MCF 10A (cell line): ENCODE results near the gene GRM3. TPM values are rescaled to one million over a fixed set of nuclear protein-coding genes. Genes with fewer than 3 reads are reported as not detected.

Source experiments
- BruUV-seq: library from RNA; stranded (reverse); fragments of 400-500 nt; replicated peaks from 2 replicates; lab custom pipeline; 2021; lab: Mats Ljungman, UMichigan
- CTCF ChIA-PET: fragments of 300-600 bp; sonication (Branson Sonifier 250); formaldehyde crosslinking; extraction: SDS; loops from one replicate; lab custom pipeline; 2021; ENCODE audit warnings: antibody characterized with exemption, inconsistent platforms; lab: Yijun Ruan, JAX
- POLR2A ChIA-PET: fragments of 300-600, 350-650 bp; sonication (Branson Sonifier 250); formaldehyde crosslinking; extraction: SDS; loops from one replicate; lab custom pipeline; 2020; ENCODE audit warnings: antibody characterized with exemption, inconsistent platforms; lab: Yijun Ruan, JAX
- DNase-seq: peaks from one replicate; pipeline ENCODE4 v3.0.0-alpha.2; 2018; ENCODE audit not compliant: unreplicated experiment
- H3K27ac Mint-ChIP-seq: one replicate; pipeline ENCODE4 v1.8.0; 2022; ENCODE audit warnings: mild to moderate bottlenecking, low read depth, mixed read lengths; ENCODE audit not compliant: unreplicated experiment
- H3K27me3 Mint-ChIP-seq: one replicate; pipeline ENCODE4 v1.8.0; 2022; ENCODE audit warnings: mixed read lengths; ENCODE audit not compliant: insufficient read depth, unreplicated experiment
- H3K36me3 Mint-ChIP-seq: one replicate; pipeline ENCODE4 v1.8.0; 2022; ENCODE audit warnings: mild to moderate bottlenecking, moderate library complexity, mixed read lengths; ENCODE audit not compliant: insufficient read depth, unreplicated experiment
- H3K4me1 Mint-ChIP-seq: one replicate; pipeline ENCODE4 v1.8.0; 2022; ENCODE audit warnings: mixed read lengths; ENCODE audit not compliant: insufficient read depth, unreplicated experiment
- H3K4me3 Mint-ChIP-seq: one replicate; pipeline ENCODE4 v1.8.0; 2022; ENCODE audit warnings: mild to moderate bottlenecking, moderate library complexity, mixed read lengths; ENCODE audit not compliant: unreplicated experiment
- H3K9me3 Mint-ChIP-seq: one replicate; pipeline ENCODE4 v1.8.0; 2022; ENCODE audit warnings: mixed read lengths; ENCODE audit not compliant: unreplicated experiment
- intact Hi-C: fragments of 100-400 bp; cut with micrococcal nuclease; formaldehyde crosslinking; loops from 2 replicates; pipeline ENCODE4 v1.14.1; 2022
- total RNA-seq: library from RNA; stranded (reverse); gene quantifications from 2 replicates; pipeline ENCODE4 v1.2.3, GENCODE V29; 2022
- TF ChIP-seq, protein P1 (sequence below): fragments of 200-600 bp; IDR thresholded peaks from one replicate; pipeline ENCODE4 v1.8.0; 2022; ENCODE audit warnings: antibody characterized with exemption, mild to moderate bottlenecking; ENCODE audit not compliant: unreplicated experiment

The GRM3 gene
- total RNA-seq, 1 experiment from 2014 or later, result not detected

- Mint-ChIP-seq H3K27me3 (peaks cover 11% of the 10 kb centered on the region), H3K27ac (no peak overlapping the region), H3K9me3 (no peaks in the 10 kb centered on the region), H3K4me1 (peaks cover 7% of the 10 kb centered on the region), H3K4me3 (no peak overlapping the region), H3K36me3 (peaks cover 14% of the 10 kb centered on the region)
- DNase-seq, result peak; percentile 16
- CTCF ChIA-PET, result interaction anchor here (0.7 to 5.1 kb wide), 6 partner anchors 16 to 236 kb away, joined by 3 to 39 read pairs (median 4); no protein-coding TSS in a partner anchor
- POLR2A ChIA-PET, result interaction anchor here (1.0 kb wide), 1 partner anchor 241 kb away, joined by 3 read pairs; the partner anchor contains the start of gene DMTF1
- no TSS peak for BruUV-seq
- TF ChIP-seq, protein P1, sequence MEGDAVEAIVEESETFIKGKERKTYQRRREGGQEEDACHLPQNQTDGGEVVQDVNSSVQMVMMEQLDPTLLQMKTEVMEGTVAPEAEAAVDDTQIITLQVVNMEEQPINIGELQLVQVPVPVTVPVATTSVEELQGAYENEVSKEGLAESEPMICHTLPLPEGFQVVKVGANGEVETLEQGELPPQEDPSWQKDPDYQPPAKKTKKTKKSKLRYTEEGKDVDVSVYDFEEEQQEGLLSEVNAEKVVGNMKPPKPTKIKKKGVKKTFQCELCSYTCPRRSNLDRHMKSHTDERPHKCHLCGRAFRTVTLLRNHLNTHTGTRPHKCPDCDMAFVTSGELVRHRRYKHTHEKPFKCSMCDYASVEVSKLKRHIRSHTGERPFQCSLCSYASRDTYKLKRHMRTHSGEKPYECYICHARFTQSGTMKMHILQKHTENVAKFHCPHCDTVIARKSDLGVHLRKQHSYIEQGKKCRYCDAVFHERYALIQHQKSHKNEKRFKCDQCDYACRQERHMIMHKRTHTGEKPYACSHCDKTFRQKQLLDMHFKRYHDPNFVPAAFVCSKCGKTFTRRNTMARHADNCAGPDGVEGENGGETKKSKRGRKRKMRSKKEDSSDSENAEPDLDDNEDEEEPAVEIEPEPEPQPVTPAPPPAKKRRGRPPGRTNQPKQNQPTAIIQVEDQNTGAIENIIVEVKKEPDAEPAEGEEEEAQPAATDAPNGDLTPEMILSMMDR, result peak; percentile 14
- intact Hi-C loops, result no loop called here
Measured at GRCh38 chr7:86911659-86912058, 267.9 kb downstream of the GRM3 start.

GRCh38 chr7:86913709-86914108, 270.0 kb downstream of the GRM3 start:
- CTCF ChIA-PET, result interaction anchor here (0.6 to 1.4 kb wide), 5 partner anchors 8 to 323 kb away, joined by 3 to 6 read pairs (median 3); no protein-coding TSS in a partner anchor
- Mint-ChIP-seq H3K9me3 (no peaks in the 10 kb centered on the region), H3K27ac (no peak overlapping the region), H3K27me3 (peaks cover 11% of the 10 kb centered on the region), H3K4me1 (peaks cover 7% of the 10 kb centered on the region), H3K4me3 (no peak overlapping the region), H3K36me3 (peaks cover 10% of the 10 kb centered on the region)
- DNase-seq, result no peak
- intact Hi-C loops, result loop anchor here (1.0 kb wide), 1 partner anchor 323 kb away; no protein-coding TSS in a partner anchor
- BruUV-seq, result no TSS peak
- TF ChIP-seq, protein P1, result no peak
- POLR2A ChIA-PET, result no interaction called here
